NCI-H2107 treated with DMSO at 0.1 percent for 48 hours (cell line): ENCODE results near the gene COL16A1.

Source experiments
- DNase-seq: peaks from one replicate; lab custom pipeline; 2025; ENCODE audit not compliant: unreplicated experiment; lab: John Stamatoyannopoulos, UW

COL16A1 gene

GRCh38 chr1:31650161-31651088 lies 53.4 kb downstream of the COL16A1 start:
- no peak for DNase-seq

- no peak for DNase-seq
Observed at GRCh38 chr1:31648641-31649357, 55.0 kb downstream of the COL16A1 start.

- DNase-seq, result no peak
Observed at GRCh38 chr1:31648190-31648589, 55.6 kb downstream of the COL16A1 start.

DNA sequence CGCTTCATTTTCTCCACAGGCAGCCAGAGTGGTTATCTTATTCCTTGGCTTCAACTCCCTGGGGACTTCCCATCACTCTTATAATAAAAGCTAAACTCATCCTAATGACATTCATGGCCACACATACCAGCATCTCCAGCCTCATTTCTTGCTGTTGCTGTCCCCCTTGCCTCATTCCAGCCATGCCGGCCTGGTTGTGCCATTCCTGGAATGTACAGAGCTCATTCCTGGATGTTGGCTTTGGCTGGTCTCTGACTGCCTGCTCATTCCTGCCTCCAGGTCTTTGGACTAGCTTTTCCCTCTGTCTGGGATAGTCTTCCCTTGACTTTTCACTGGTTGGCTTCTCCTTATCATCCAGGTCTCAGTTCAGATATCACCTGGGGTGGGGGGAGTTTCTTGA lies 56.7 kb downstream of the COL16A1 start:
- no peak for DNase-seq

DNA sequence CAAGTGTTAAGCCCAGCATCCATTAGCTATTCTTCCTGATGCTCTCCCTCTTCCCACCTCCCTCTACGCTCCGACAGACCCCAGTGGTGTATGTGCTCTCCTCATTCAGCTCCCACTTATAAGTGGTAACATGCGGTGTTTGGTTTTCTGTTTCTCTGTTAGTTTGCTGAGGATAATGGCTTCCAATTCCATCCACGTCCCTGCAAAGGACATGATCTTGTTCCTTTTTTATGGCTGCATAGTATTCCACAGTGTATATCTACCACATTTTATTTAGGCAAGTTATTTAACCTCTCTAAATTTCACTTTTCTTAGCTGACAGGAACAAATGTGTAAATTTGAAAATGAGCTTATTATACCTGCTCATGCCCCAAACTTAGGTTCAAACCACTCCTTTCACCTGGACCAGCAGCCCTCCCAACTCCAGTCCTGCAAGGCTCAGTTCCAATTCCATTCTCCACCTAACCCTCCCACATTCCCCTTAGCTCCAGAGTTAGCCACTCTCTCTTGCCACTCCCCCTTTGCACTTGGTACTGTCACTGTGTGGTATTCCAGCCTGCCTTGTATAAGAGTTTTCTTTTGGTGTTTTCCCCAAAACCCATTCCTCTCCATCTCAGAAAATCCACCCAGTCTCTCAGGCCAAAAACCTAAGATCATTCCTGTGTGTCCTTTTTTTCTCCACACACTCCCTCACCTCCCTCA lies 57.4 kb downstream of the COL16A1 start:
- DNase-seq, result no peak

DNA sequence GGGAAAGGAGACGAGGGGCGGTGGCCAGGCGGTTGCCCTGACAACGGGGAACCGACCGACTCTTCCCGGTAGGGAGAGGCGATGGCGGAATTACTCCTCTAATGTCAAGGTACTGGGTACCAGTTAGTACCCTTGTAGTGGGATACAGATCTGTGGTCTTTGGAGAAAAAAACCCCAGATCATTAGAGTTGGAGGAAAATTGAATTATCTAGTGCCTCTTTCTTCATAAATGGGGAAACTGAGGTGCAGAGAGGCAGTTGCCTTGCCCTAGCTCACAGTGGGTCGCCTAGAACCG lies 58.6 kb downstream of the COL16A1 start:
- DNase-seq, result no peak

DNA sequence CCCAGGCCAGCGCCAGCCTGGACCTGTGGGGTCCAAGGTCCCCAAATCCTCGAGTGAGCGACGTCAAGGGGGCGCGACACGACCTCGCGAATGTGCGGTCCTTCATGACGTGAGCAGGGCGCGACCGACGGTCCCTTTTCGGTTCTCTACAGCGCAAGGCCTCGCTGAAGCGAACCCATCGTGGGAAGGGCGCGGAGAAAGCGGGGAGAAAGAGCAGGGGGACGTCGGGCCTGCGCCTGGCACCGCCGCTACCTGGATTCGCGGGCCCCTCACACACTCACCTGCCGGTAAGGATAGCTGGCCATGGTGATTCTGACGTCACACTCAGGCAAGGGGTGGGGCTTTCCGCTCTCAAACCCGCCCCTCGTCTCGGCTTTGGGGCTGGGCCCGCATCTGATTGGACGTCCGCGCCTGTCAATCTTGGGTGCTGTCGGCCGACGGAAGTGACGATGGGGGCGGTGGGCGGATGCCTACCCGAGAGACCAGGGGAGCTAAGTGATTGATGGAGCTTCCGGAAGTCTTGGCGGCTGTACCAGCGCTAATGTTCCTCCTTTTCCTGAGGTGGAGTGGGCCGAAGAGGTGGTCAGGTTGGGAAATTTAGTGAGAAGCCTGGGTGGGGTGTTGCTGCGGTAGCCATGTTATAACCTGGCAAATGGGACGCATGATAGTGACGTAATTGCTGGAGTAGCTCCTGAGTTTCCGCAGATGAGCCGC lies 59.1 kb downstream of the COL16A1 start, which contains the start of gene PEF1:
TSS of gene PEF1 (minus strand) at position 317 of the 714 bp plus-strand sequence. CDS start at position 305, 12 bp downstream.
- DNase-seq, result peak; percentile 99

GRCh38 chr1:31643976-31644559 lies 59.7 kb downstream of the COL16A1 start:
- DNase-seq, result no peak

DNA sequence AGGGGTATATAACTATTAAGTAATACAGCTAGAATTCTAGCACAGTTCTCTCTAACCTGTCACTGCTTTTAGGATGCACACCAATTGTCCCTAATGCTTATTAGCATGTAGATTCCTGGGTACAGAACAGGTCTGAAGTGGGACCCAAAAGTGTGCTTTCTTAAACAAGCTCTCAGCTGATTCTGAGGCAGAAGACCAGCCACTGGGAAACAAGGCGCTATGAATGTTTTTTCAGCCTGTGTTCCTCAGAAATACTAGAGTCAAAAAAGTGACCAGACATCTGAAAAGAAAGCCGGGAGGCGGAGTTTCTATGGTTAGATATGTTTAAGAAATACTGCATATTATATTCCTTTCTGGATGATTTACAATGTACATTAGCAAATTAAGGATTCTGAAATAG lies 60.9 kb downstream of the COL16A1 start:
- no peak for DNase-seq

- no peak for DNase-seq
Observed at GRCh38 chr1:31642366-31642765, 61.5 kb downstream of the COL16A1 start.

DNA sequence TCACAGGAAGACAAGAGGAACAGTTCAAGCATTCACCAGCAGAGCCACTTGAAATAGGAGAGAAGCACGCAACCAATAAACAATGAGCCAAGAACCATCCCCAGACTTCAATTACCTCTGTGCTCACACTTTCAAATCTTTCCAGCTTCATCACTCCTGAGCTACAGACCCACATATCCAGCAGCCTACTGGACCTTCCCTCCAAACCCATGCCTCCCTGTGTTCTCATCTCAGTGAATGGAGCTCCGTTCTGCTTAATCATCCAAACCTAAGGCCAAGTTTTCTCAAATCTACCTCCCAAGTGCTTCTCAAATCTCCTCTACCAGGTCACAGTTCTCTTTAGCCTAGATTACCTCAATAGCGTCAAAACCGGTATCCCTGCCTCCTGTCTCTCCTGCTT lies 62.9 kb downstream of the COL16A1 start:
- no peak for DNase-seq

- DNase-seq, result no peak
Observed at GRCh38 chr1:31640179-31640578, 63.6 kb downstream of the COL16A1 start.

DNA sequence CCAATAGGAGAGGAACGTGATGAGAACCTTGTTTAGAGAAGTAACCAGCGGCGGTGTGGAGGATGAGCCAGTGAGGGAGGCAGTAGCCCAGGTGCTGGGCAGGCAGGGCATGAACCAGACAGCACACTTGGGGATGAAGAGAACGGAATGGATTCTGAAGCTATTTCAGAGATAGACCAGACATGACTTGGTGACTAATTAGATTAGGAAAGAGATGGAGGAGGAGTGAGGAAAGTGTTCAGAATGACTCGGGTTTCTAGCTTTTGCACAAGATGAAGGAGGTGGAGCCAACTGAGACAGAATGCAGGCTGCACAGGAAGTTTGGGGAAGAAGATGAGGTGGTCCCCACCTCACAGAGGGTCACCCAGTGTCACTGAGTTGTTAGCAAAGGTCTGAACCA lies 64.3 kb downstream of the COL16A1 start:
- DNase-seq, result no peak

DNA sequence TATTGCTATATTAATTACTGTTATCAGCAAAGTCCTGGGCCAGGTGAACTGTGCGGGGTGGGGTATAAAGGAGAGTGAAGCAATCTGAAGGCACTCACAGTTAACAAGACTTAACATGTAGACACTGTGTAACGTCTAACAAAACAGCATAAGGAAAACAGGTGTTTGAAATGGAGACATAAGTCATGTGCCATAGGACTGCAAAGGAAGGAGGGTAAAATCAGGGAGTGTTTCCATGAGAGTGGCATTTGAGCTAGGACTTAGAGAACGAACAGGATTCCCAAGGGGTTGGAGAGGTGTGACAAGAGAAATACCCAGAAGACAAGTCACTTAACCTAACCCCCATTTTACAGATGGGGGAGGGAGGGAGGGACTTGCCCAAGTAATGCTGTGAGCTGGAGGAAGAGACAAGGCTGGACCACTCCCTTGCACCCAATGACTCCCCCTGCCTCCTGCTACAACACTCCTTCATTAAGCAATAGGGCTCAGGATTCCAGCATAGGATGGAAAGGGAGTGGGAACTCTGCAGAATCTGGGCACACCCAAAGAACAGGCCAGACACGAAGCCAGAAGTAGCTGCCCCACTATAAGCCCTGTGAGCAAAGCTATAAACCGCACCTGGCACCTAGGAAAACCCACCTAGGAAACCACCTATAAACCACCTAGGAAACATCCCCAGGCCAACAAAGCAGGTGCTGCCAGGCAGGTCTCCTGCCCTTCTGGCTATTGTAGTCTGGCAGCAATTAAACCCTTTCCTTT lies 65.7 kb downstream of the COL16A1 start:
- peak; percentile 66 for DNase-seq

DNA sequence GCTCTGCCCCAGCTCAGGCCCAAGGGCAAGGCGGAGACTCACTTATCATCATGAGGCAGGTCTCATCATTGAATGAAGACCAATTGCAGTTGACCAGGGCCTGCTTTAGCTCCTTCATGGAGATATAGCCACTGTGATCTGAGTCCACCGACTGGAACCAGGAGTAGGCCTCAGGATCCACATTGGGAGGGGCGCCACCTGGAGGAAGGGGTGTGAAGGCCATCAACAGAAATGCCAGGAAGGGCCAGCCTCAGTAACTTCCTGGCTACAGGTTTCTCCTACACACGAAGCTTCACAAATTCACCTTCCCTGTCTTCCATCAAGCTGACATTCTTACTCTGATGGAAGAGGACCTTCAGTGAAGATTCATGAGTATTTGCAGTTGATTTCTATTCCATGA lies 70.7 kb downstream of the COL16A1 start:
- DNase-seq, result peak; percentile 9

DNA sequence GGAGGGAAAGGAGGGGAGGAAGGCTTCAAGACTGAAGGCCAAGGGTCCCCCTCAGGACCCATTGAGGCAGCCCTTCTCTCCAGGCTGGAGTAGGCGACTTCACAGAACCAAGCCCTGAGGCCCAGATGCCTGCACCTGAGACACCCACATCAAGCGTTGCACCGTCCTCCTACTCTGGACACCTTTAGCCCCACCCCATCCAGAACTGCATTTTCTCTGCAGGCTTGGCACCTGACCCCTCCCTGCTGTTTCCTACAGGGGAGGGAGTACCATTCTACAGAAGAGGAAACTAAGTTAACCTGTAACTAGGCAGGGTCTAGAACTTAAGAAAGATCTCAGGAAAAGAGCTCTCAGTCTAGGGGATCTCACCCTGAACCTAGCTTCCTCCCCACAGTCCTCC lies 71.2 kb downstream of the COL16A1 start:
- DNase-seq, result no peak

DNA sequence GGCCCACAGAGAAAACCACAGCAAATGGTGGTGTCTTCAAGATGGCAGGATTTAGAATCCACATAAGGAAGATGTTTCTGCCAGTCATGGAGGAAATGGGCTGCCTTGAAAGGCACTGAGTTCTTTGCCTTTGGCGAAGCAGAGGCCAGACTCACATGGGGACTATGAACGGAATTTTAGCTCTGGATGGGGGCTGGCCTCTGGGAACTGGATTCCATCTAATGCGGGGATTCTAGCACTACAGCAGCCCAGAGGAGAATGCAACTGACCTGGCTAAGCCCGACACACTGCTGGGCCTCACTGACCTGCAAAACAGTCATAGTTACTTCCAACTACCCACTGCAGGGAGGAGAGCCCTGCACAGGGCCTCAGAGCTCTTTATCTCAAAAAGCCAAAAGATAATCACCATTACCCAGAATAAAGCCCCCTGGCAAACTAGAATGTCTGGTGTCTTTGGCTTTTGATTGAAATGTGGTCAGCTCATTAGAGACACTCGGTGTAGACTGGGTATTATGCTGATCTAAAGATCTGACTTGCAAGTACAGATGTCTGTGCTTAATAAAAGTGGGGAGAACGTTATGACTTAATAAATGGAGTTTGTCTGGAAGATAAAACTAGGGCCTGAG lies 74.8 kb downstream of the COL16A1 start:
- no peak for DNase-seq

GRCh38 chr1:31627930-31628559 lies 75.8 kb downstream of the COL16A1 start:
- no peak for DNase-seq

- no peak for DNase-seq
Observed at GRCh38 chr1:31627301-31627929, 76.4 kb downstream of the COL16A1 start.
